Superior temporal gyrus (tissue), 1 donor: ENCODE data around the gene VWCE.

Source experiments
- DNase-seq: peaks from one replicate; pipeline ENCODE4 v3.0.0-alpha.2; 2016; ENCODE audit errors: extremely low spot score

Gene VWCE

DNA sequence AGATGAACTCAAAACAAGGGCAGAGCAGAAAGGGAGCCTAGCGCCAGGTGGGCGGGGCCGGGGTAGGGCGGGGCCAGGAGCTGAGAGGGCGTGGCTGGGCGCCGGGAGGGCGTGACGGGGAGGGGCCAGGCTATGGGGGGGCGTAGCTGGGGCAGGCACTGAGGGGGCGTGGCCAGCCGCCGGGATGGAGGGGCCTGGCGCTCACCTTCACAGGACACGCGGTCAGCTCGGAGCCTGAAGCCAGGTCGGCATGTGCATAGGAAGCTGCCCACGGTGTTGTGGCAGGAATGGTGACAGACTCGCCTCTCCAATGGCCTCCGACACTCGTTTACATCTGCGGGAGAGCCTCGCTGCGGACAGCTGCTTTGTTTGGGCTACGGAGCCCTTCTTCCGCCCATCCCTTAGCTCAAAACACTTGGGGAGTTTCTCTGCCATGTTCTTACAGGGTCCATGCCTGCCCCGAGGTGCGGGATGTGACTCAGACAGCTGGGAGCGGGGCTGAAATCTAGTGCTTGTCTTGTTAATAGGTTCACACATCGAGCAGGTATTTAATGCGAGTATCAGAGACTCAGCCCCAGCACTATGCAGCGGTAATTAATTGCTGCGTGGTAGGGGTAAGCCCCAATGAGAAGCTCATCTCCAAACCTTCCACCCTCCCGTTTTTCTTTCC lies 13.4 kb downstream of the VWCE start:
- no peak for DNase-seq

DNA sequence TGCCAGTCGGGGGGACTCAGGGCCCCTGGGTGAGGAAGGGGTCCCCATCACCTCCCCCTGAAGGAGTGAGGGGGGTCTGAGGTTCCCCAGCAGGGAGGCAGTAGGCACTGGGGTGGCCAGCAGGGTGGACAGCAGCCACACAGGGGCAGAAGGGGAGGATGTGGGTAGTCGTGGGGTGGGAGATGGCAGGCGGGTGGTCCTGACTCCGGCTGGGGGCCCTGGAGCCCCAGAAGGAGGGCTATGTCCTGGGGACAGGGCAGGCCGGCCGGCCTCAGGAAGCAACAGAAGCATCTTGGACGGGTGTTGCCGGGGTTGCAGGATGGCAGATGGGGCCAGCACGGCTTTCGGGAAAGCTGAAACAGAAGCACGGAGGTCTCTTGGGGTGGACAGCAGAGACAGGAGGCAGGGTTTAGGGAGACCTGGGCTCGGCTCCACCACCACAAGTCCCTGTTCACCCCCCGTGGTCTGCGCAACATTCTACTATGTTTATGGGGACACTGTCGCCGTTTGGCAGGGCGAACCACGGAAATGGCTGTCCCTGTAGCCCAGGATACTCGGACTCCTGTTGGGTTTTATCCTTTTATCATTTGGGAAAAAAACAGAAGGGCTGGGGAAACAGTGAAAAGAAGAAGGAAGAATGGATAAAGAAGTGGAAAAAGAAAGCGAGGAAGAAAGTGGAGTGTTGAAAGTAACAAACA lies 14.1 kb downstream of the VWCE start:
- DNase-seq: no peak

DNA sequence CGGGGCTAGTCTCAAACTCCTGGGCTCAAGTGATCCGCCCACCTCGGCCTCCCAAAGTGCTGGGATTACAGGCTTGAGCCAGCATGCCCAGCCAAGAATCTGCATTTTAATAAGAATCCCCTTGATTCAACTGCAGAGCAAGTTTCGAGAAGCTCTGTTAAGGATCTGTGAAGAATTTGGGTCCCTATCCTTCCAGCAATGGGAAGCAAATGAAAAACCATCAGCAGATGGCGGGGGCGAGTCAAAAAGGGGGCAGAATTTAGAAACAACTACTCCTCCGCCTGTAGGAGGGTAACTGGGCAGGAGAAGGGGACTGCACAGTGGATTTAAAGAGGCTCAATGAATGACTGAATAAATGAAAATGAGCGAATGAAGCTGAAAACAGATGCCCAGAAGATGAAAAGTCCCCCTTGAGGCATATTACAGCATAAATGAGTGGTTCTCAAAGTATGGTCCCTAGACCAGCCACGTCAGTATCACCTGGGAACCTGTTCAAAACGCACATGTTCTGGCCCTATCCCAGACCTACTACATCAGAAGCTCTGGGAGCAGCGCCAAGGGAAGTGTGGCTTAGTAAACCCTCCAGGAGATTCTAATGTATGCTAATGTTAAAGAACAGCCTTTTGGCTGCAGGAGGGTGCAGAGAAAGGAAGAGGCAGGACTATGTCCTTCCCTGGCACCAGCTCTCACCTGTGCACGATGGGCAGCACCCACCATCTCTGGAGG lies 15.0 kb downstream of the VWCE start:
- DNase-seq: no peak

DNA sequence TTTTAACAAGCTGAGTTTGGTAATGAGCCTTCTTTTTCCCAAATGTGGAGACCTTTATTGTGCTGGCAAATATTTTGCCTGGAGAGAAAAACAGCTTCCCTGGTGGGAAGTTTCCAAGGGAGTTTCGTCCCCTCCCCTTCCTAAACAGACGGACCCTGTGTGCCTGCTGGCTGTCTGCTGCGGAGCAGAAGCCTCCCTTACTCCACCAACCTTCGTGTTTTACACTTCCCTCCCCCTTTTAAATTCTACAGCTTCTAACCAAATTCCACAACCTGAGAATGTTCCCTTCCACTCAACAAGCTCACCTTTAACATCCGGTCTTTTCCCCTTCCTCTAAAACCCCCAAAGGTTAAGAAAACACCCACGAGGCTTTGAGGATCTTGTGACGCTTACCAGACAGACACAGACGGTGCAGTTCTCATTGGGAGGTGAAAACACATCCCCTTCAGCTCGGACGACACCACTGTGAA lies 17.1 kb downstream of the VWCE start:
- no peak for DNase-seq

DNA sequence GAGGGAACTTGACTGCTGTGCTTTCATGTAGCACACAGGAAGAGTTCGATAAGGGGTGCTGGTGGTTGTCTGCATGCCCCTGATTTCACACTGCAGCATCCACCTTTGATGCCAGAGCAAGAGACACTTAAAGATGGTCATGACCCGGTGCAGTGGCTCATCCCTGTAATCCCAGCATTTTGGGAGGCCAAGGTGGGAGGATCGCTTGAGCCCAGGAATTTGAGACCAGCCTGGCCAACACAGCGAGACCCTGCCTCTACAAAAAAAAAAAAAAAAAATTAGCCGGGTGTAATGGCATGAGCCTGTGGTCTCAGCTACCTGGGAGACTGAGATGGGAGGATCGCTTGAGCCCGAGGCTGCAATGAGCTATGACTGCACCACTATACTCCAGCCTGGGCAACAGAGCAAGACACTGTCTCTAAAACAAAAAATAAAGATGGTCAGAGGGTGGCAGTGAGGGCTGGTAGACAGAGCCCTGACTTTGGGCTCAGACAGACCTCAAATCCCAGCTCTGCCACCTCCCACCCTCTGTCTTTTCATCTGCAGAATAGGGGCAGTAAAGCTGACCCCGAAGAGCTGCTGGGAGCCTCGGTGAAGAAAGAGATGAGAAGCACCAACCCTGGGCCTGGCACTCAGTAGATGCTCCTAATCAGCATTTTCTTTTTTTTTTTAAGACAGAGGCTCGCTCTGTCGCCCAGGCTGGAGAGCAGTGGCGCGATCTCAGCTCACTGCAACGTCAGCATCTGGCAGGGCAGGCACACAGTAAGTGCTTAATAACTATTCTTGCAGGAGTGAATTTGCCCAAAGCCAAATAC lies 17.7 kb downstream of the VWCE start:
- DNase-seq: no peak

DNA sequence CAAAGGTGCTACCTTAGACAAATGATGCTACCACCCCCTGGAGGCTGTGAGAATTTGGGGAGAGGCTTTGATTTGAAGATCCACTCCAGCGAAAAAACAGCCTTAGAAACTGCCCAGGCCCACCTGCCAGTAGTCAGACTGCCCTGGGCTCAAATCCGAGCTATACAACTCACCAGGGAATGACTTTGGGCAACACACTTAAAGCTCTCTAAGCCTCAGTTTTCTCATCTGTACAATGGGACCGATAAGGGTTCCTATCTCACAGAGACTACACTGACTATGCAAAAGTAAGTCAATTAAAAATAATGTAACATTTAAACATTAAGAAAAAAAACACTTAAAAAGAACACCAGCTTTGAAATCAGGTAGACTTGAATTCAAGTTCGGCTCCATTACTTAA lies 19.9 kb downstream of the VWCE start:
- DNase-seq: no peak

DNA sequence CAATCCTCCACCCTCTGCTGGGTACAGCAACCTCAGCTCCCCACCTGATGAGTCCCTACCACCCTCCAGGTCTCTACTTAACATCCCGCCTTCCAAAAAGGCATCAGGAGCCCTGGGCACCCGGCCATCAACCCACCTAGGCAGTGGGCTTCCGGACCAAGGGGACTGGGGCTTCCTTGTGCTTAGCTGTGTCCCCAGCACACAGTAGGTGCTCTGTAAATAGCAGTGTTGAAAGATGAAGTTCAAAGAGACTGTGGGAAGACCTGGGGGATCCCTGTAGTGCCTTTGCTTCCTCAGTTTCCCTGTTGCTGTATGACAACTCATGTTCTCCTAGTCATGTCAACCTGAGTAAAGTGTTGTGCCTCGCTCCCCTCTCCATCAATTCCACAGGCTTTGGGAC lies 21.0 kb downstream of the VWCE start:
- no peak for DNase-seq

DNA sequence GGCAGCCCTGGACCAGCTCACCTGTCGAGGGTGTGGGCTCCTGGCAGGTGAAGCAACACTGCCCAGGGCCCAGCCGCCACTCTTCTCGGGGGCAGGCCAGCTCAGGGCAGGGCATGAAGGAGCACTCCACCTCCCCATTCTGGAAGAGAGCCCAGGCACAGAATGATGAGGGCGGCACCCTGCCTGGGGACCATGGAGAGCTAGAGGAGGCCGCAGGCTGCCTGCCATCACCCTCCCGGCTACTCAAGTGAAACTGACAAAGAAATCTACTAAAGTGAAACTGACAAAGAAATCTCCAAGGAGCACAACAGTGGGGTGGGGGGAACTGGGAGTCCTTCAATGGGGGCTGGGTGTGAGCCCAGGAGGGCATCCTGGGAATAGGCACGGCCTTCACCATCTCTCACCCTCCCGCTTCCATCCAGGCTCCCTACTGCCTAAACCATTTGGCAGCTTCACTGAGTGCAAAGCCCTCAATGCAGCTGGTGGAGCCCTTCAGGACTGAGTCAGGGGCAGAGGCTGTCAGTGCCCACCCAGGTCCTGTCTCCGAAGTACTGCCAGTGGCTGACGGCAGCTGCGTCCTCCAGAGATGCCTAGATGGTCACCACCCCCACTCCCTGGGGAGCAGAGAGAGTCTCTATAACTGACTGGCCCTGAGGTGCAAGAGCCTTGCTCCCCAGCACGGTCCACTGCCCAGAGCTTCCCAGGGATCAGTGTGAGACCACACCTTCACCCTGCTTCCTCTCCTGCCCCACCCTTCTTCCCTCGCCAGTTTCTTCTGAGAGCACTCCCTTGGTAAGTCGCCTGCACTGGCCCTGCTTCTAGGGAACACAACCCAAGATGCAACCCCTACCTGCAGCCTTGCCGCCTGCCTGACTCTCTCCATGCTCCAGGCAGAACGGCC lies 21.7 kb downstream of the VWCE start:
- DNase-seq: no peak

DNA sequence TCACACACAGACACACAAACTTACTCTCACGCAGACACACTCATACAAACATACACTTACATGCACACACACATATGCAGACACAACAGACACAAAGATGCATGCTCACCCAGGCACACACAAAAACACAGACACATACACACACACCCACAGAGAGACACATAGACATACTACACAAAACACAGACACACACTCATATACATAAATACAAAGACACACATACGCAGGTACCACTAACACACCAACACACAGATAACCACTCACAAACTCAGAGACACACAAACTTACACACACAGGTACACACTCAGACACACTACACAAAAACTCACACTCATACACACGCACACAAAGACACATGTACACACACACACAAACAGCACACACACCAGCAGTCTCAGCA lies 22.4 kb downstream of the VWCE start:
- no peak for DNase-seq

DNA sequence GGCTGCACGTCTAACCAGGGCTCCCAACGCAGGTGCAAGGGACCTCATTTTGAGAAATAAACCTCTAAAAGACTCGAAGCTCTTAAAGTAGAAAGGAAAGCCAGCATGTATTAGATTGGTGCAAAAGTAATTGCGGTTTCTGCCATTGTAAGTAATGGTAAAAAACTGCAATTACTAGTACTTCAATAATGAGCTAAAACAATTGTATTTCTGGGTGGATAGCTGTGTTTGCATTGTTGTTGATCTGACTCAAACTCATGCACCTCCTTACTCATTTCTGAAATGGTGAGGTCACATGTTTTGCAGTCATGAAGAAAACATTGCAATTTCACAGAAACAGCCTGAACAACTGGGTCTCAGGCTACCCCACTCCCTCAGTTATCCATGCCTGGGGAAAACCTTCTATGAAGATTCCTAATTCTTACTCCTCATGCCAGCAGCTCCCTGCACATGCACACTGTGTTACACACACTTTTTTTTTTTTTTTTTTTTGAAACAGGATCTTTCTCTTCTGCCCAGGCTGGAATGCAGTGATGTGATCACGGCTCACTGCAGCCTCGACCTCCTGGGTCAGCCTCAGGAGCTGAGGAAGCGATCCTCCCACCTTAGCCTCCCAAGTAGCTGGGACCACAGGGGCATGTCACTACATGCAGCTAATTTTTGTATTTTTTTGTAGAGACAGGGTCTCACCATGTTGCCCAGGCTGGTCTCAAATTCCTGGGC lies 24.6 kb downstream of the VWCE start:
- no peak for DNase-seq

DNA sequence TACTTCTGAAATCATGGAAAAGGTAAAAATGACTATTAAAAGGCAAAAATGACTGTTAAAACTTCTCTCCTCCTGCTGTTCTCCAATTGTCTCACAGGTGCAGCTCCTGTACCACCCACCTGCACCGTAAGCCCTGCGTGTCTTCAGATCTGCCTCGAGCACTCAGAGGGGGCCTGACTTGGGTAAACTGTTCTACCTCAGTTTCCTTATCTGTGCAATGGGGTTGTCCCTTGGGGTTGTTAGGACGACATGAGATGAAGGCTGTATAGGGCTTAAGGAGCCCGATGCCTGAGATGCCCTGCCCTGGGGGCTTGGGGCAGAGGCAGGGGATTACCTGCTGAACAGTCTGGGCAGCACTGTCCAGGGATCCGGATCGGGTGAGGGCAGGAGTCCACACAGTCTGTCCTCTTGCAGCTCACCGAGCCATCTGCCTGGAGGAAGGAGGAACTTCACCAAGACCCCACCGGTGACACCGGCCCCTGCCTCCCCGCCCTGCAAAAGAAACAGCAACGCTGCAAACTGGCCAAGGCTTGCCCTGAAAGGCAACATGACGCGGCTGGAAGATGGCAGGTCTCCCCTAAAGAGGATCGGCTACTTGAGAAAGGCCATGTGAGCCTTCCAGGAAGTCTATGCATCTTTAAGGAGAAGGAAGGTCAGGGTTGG lies 26.4 kb downstream of the VWCE start:
- no peak for DNase-seq

DNA sequence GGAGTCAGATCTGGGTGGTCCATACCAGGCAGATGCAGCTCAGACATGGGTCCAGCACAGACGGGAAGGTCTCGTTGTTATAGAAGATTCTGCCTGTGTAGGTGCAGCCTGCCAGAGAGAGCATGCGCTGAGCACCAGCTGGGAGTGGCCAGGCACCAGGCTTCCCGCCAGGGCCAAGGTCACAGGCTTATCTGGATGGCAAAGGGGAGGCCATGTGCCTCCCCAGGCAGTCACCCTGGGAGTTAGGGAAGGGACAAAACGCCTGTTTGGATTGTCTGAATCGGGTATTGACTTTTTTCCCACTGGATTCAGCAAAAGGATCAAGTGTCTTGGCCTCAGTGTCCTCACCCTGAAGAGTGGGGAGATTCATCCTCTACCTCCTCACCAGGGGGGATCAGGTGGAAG lies 27.7 kb downstream of the VWCE start:
- DNase-seq: no peak

DNA sequence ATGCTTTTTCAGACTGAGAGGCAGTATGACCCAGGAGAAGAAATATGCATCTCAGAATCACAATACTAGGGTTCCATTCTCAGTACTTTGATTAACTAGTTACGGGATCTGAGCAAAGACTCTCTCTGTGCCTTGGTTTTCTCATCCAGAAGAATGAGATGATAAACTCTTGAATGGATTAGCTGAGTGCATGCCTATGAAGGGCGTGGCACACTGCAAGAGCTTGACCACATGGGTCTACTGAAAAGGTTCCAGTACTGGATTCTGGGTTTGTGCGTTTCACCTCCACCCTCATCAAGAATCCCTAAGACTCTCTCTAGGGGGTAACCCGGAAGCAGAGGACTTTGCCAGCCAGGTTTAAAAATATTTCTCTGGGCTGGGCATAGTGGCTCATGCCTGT lies 28.5 kb downstream of the VWCE start:
- no peak for DNase-seq

DNA sequence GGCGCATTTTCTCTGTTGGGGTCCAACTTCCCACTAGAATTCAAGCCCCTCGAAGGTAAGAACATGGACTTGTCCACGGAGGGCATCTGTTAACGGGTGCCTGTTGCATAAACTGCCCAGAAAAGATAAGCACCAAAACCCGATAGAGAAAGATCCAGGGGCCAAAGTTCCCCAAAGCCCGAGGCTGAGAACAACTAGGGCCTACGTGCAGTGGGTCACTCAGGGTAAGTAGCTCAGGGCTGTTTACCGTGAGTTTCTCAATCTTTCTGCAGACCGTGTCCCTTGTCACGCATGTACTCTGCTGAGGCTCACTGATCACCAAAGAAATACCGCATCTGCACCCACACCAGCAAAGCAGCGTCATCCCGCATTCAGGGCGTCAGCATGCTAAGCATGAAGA lies 29.8 kb downstream of the VWCE start:
- no peak for DNase-seq

DNA sequence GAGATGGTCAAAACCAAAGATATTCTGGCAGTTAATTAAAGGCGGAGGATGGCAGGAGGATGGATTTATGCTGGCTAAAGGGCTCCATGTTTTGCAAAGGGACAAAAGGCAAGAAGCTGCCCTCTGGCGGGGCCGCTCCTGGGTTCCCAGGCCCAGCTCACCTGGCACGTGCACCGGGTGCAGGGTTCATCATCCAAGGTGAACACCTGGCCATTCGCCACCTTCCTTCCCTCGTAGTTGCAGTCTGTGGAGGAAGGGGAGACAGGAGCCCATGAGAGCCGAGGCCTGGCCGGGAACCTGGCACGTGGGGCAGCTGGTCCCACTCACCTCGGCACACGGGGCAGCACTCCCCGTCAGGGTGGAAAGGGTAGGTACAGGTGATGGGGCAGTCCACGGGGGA lies 30.3 kb downstream of the VWCE start:
- DNase-seq: no peak

DNA sequence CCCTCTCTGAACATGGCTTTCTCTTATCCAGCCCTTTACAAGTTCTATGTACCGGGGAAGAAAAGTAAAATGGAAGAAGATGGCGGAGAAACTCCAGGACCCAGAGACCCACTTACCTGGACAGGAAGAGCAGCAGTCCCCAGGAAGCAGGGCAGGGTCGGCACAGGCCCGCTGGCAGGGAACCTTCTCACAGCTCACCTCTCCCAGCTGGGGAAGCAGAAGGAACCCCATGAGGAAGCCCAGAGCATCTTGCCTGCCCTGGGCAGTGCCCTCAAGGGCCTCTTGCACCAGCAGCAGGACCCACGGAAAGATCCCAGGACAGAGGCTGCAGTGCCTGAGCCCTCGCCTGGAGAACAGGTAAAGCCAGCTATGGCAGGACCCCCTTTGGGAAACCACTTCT lies 30.7 kb downstream of the VWCE start:
- DNase-seq: no peak

DNA sequence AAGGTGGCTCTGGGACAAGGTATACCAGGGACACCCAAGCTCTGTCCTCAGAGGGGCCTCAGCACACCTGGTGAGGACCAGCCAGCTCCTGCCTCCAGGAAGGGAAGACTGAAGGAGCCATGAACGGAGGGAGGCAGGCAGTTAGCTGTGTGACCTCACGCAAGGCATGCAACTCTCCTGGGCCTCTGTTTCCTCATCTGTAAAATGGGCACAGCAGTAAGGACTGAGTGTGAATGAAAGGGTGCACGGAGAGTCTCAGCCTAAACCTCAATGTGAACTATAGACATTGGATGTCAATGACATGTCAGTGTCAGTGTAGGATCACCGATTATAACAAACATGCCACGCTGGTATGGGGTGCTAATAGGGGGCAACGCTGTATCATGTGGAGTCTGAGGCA lies 35.8 kb downstream of the VWCE start:
- no peak for DNase-seq

DNA sequence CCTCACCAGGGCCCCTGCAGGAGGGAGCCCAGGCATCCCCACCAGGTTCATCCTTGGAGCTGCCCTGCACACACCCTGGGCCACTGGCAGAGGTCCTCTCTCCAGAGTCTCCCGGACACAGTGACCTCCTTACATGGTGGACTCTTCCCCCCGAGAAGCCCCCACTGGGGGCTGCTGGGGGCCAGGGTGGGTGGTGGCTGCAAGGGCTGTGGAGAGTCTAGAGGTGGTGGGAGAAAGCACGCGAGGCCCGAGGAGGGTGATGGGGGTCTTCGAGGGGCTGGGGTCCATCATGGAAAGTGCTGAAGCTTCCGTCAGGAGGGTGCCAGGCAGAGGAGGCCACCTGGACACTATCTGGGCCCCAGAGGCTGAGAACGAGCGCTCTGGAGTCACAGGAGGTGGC lies 36.6 kb downstream of the VWCE start:
- no peak for DNase-seq

DNA sequence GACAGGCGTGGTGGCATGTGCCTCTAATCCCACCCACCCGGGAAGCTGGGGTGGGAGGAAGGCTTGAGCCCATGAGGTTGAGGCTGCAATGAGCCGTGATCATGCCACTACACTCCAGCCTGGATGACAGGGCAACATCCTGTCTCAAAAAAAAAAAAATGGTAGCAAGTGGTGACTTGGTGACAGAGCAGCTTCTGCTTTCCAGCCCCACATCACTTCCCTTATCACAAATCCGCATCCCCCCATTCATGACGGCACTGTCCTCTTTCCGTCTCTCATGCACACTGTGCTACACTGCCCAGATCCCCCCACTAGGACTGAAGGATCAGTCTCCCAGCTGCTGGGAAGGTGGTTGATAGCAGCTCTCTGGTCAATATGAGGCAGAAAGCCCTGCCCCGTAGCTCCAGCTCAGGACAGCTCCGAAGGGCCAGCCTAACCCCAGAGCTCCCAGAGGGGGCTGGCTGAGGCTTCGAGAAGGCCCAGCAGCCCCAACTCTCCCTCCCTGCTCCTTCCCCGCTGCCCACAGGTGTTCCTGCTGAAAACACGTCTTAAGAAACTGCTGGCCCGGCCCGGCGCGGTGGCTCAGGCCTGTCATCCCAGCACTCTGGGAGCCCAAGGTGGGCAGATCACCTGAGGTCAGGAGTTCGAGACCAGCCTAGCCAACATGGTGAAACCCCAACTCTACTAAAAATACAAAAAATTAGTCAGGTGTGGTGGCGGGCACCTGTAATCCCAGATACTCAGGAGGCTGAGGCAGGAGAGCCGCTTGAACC lies 38.2 kb downstream of the VWCE start:
- no peak for DNase-seq
